Kasumi-1 (cell line): Measurements from ENCODE around the gene PCBD1.

Experiments used
- DNase-seq, 2 experiments: peaks; one replicate each; lab custom pipeline; 2025; lab: John Stamatoyannopoulos, UW

The PCBD1 gene

GRCh38 chr10:70902661-70903261 lies 14.4 kb upstream of the PCBD1 start:
- DNase-seq: peak in 1 of 2 experiments; percentile 13

- DNase-seq: no peak
Measured at GRCh38 chr10:70901276-70901878, 13.0 kb upstream of the PCBD1 start.

GRCh38 chr10:70899096-70899495 lies 10.7 kb upstream of the PCBD1 start:
- no peak for DNase-seq

GRCh38 chr10:70898687-70899086 lies 10.3 kb upstream of the PCBD1 start:
- no peak for DNase-seq

GRCh38 chr10:70896551-70896950 lies 8.2 kb upstream of the PCBD1 start:
- no peak for DNase-seq

- no peak for DNase-seq
Measured at GRCh38 chr10:70894416-70894815, 6.1 kb upstream of the PCBD1 start.

- DNase-seq: no peak
Measured at GRCh38 chr10:70893227-70894006, 5.1 kb upstream of the PCBD1 start.

GRCh38 chr10:70892631-70893030 lies 4.3 kb upstream of the PCBD1 start:
- DNase-seq: no peak

GRCh38 chr10:70891627-70892026 lies 3.3 kb upstream of the PCBD1 start:
- no peak for DNase-seq

- DNase-seq: no peak
Measured at GRCh38 chr10:70890917-70891431, 2.6 kb upstream of the PCBD1 start.

- DNase-seq: peak in 1 of 2 experiments; percentile 17
Measured at GRCh38 chr10:70889291-70889690, 926 bp upstream of the PCBD1 start.

GRCh38 chr10:70886921-70887665 lies 1.3 kb downstream of the PCBD1 start:
- DNase-seq: no peak

GRCh38 chr10:70885931-70886903 lies 2.1 kb downstream of the PCBD1 start:
- peak in 1 of 2 experiments; percentile 20 for DNase-seq

GRCh38 chr10:70885481-70885880 lies 2.9 kb downstream of the PCBD1 start:
- DNase-seq: no peak

- no peak for DNase-seq
Measured at GRCh38 chr10:70884741-70885140, 3.6 kb downstream of the PCBD1 start.

GRCh38 chr10:70880077-70880534 lies 8.3 kb downstream of the PCBD1 start:
- peak; percentile 85 to 96 for DNase-seq

- no peak for DNase-seq
Measured at GRCh38 chr10:70879207-70879606, 9.2 kb downstream of the PCBD1 start.

- DNase-seq: no peak
Measured at GRCh38 chr10:70874061-70874460, 14.3 kb downstream of the PCBD1 start.

- DNase-seq: no peak
Measured at GRCh38 chr10:70872291-70872690, 16.1 kb downstream of the PCBD1 start.

- no peak for DNase-seq
Measured at GRCh38 chr10:70866424-70866823, 21.9 kb downstream of the PCBD1 start.

- DNase-seq: no peak
Measured at GRCh38 chr10:70864935-70865334, 23.4 kb downstream of the PCBD1 start.
